ENCODE measurements around the gene SENP5.

SENP5 gene

GRCh38 chr3:196901768-196902167 lies 34.0 kb downstream of the SENP5 start:
- TF ChIP-seq CTCF (IDR thresholded peaks at IDR 0.05; ENCODE audit: low read depth, low read length, missing control alignments), result no peak
- no peak for DNase-seq (ENCODE audit: low read depth)
- H3K4me3 ChIP-seq (ENCODE audit: low read depth, low read length), result no peak overlapping the region

GRCh38 chr3:196902296-196902695 lies 34.6 kb downstream of the SENP5 start:
- no peak for DNase-seq (ENCODE audit: low read depth)

GRCh38 chr3:196903740-196904139 lies 36.0 kb downstream of the SENP5 start:
- no peak for DNase-seq (ENCODE audit: low read depth)
- no peak overlapping the region for H3K4me3 ChIP-seq (ENCODE audit: low read depth, low read length)
- no peak for TF ChIP-seq CTCF (IDR thresholded peaks at IDR 0.05; ENCODE audit: low read depth, low read length, missing control alignments)

More at GRCh38 chr3:196902296-196902695, 34.6 kb downstream of the SENP5 start:
- TF ChIP-seq CTCF (IDR thresholded peaks at IDR 0.05; ENCODE audit: low read depth, low read length, missing control alignments), result no peak
- H3K4me3 ChIP-seq (ENCODE audit: low read depth, low read length), result no peak overlapping the region

- TF ChIP-seq CTCF (IDR thresholded peaks at IDR 0.05; ENCODE audit: low read depth, low read length, missing control alignments), result no peak
- no peak for DNase-seq (ENCODE audit: low read depth)
- H3K4me3 ChIP-seq (ENCODE audit: low read depth, low read length), result no peak overlapping the region
These were observed 47.1 kb downstream of the SENP5 start for GRCh38 chr3:196914866-196915265.

DNA sequence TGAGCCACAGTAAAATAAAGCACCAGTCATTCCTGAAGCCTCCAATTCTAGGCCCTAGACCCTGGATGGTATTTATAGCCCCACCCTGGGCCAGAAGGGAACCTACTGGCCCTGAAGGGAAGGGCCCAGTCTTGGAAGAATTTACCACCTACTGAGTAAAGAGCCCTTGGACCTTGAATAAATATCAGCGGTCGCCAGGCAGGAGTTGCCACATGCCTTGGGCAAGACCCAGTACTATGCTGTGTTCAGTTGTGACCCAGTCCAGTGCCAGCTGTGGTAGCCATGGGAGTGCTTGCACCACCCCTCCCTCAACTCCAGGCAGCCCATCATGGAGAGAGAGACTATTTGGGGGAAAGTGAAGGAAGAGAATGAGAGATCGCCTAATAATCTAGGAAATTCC lies 47.7 kb downstream of the SENP5 start:
- H3K4me3 ChIP-seq (ENCODE audit: low read depth, low read length), result no peak overlapping the region
- TF ChIP-seq CTCF (IDR thresholded peaks at IDR 0.05; ENCODE audit: low read depth, low read length, missing control alignments), result no peak
- DNase-seq (ENCODE audit: low read depth), result no peak

DNA sequence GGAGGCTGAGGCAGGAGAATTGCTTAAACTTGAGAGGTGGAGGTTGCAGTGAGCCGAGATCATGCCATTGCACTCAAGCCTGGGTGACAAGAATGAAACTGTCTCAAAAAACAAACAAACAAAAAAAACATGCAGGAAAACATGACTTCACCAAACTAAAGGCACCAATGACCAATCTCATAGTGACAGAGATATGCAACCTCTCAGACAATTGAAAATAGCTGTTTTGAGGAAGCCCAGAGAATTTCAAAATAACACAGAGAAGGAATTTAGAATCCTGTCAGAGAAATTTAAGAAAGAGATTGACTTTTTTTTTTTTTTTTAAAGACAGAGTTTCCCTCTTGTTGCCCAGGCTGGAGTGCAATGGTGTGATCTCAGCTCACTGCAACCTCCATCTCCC lies 48.5 kb downstream of the SENP5 start:
- no peak for TF ChIP-seq CTCF (IDR thresholded peaks at IDR 0.05; ENCODE audit: low read depth, low read length, missing control alignments)
- no peak overlapping the region for H3K4me3 ChIP-seq (ENCODE audit: low read depth, low read length)
- no peak for DNase-seq (ENCODE audit: low read depth)

- no peak for DNase-seq (ENCODE audit: low read depth)
- TF ChIP-seq CTCF (IDR thresholded peaks at IDR 0.05; ENCODE audit: low read depth, low read length, missing control alignments), result no peak
- H3K4me3 ChIP-seq (ENCODE audit: low read depth, low read length), result no peak overlapping the region
These were observed 49.3 kb downstream of the SENP5 start for GRCh38 chr3:196916995-196917394.
